T-helper 1 cell treated with Interleukin-12 subunit alpha and Interleukin-12 subunit beta and Interleukin-4 antibody, amounts not matched to agents 30 μg/mL and 1 μg/mL, for 36 hours (primary cell): ENCODE measurements around the gene CD163L1.

Source experiments
- H3K27ac Mint-ChIP-seq: one replicate; pipeline ENCODE4 v1.8.0; 2021; ENCODE audit warnings: mild to moderate bottlenecking, mixed read lengths
- H3K27me3 Mint-ChIP-seq: one replicate; pipeline ENCODE4 v1.8.0; 2021; ENCODE audit warnings: low read depth, mixed read lengths
- H3K36me3 Mint-ChIP-seq: one replicate; pipeline ENCODE4 v1.8.0; 2021; ENCODE audit warnings: low read depth, mixed read lengths
- H3K4me1 Mint-ChIP-seq: one replicate; pipeline ENCODE4 v1.8.0; 2021; ENCODE audit warnings: low read depth, mixed read lengths
- H3K4me3 Mint-ChIP-seq: one replicate; pipeline ENCODE4 v1.8.0; 2021; ENCODE audit warnings: mild to moderate bottlenecking, moderate library complexity, mixed read lengths
- H3K9me3 Mint-ChIP-seq: one replicate; pipeline ENCODE4 v1.8.0; 2021; ENCODE audit warnings: mixed read lengths

Gene CD163L1

GRCh38 chr12:7444076-7444475, at the start of gene CD163L1:
CD163L1 (minus strand) TSS chr12:7444153; CDS start chr12:7444127, 26 bp downstream.
- Mint-ChIP-seq H3K27me3 (peaks cover 53% of the 10 kb centered on the region), H3K27ac (no peak within 1 kb of the TSS), H3K4me1 (peaks cover 3% of the 10 kb centered on the region), H3K36me3 (no peaks in the 10 kb centered on the region), H3K4me3 (no peak within 1 kb of the TSS), H3K9me3 (peaks cover 5% of the 10 kb centered on the region)

- H3K9me3 Mint-ChIP-seq: no peaks in the 10 kb centered on the region
- H3K4me1 Mint-ChIP-seq: no peaks in the 10 kb centered on the region
- no peak overlapping the region for H3K4me3 Mint-ChIP-seq
- H3K27me3 Mint-ChIP-seq: peaks cover 5% of the 10 kb centered on the region
- H3K36me3 Mint-ChIP-seq: no peaks in the 10 kb centered on the region
- H3K27ac Mint-ChIP-seq: no peak overlapping the region
Observed at GRCh38 chr12:7493006-7493405, 49.1 kb upstream of the CD163L1 start.

GRCh38 chr12:7486512-7486911, 42.6 kb upstream of the CD163L1 start:
- Mint-ChIP-seq H3K4me1 (no peaks in the 10 kb centered on the region), H3K36me3 (no peaks in the 10 kb centered on the region), H3K27ac (no peak overlapping the region)

GRCh38 chr12:7485095-7485494, 41.1 kb upstream of the CD163L1 start:
- Mint-ChIP-seq H3K9me3 (no peaks in the 10 kb centered on the region), H3K27ac (no peak overlapping the region), H3K4me3 (no peak overlapping the region), H3K27me3 (no peaks in the 10 kb centered on the region), H3K4me1 (no peaks in the 10 kb centered on the region), H3K36me3 (no peaks in the 10 kb centered on the region)

More at GRCh38 chr12:7486512-7486911, 42.6 kb upstream of the CD163L1 start:
- H3K27me3 Mint-ChIP-seq: no peaks in the 10 kb centered on the region
- H3K4me3 Mint-ChIP-seq: no peak overlapping the region
- no peaks in the 10 kb centered on the region for H3K9me3 Mint-ChIP-seq

GRCh38 chr12:7483343-7483742, 39.4 kb upstream of the CD163L1 start:
- no peaks in the 10 kb centered on the region for H3K4me1 Mint-ChIP-seq
- H3K27me3 Mint-ChIP-seq: no peaks in the 10 kb centered on the region
- H3K4me3 Mint-ChIP-seq: no peak overlapping the region

GRCh38 chr12:7479771-7480170, 35.8 kb upstream of the CD163L1 start:
- Mint-ChIP-seq H3K36me3 (no peaks in the 10 kb centered on the region), H3K27me3 (peaks cover 3% of the 10 kb centered on the region), H3K27ac (no peak overlapping the region), H3K9me3 (no peaks in the 10 kb centered on the region), H3K4me1 (no peaks in the 10 kb centered on the region), H3K4me3 (no peak overlapping the region)

More at GRCh38 chr12:7483343-7483742, 39.4 kb upstream of the CD163L1 start:
- no peak overlapping the region for H3K27ac Mint-ChIP-seq
- no peaks in the 10 kb centered on the region for H3K36me3 Mint-ChIP-seq
- no peaks in the 10 kb centered on the region for H3K9me3 Mint-ChIP-seq

GRCh38 chr12:7472060-7472459, 28.1 kb upstream of the CD163L1 start:
- Mint-ChIP-seq H3K27me3 (peaks cover 10% of the 10 kb centered on the region), H3K27ac (no peak overlapping the region), H3K4me1 (no peaks in the 10 kb centered on the region)

GRCh38 chr12:7460375-7461259, 16.7 kb upstream of the CD163L1 start:
- H3K36me3 Mint-ChIP-seq: no peaks in the 10 kb centered on the region
- H3K4me3 Mint-ChIP-seq: no peak overlapping the region
- no peaks in the 10 kb centered on the region for H3K4me1 Mint-ChIP-seq
- H3K27ac Mint-ChIP-seq: no peak overlapping the region
- H3K27me3 Mint-ChIP-seq: peaks cover 2% of the 10 kb centered on the region
- no peaks in the 10 kb centered on the region for H3K9me3 Mint-ChIP-seq

More at GRCh38 chr12:7472060-7472459, 28.1 kb upstream of the CD163L1 start:
- Mint-ChIP-seq H3K9me3 (peaks cover 3% of the 10 kb centered on the region), H3K4me3 (no peak overlapping the region), H3K36me3 (no peaks in the 10 kb centered on the region)

GRCh38 chr12:7459973-7460372, 16.0 kb upstream of the CD163L1 start:
- Mint-ChIP-seq H3K4me1 (no peaks in the 10 kb centered on the region), H3K27ac (no peak overlapping the region), H3K4me3 (no peak overlapping the region), H3K36me3 (no peaks in the 10 kb centered on the region), H3K27me3 (no peaks in the 10 kb centered on the region), H3K9me3 (no peaks in the 10 kb centered on the region)

- Mint-ChIP-seq H3K4me1 (no peaks in the 10 kb centered on the region), H3K27me3 (peaks cover 13% of the 10 kb centered on the region), H3K27ac (no peak overlapping the region), H3K4me3 (no peak overlapping the region), H3K36me3 (no peaks in the 10 kb centered on the region), H3K9me3 (no peaks in the 10 kb centered on the region)
Observed at GRCh38 chr12:7451756-7452155, 7.8 kb upstream of the CD163L1 start.

GRCh38 chr12:7450667-7451066, 6.7 kb upstream of the CD163L1 start:
- no peaks in the 10 kb centered on the region for H3K9me3 Mint-ChIP-seq
- H3K4me3 Mint-ChIP-seq: no peak overlapping the region
- H3K36me3 Mint-ChIP-seq: no peaks in the 10 kb centered on the region
- H3K4me1 Mint-ChIP-seq: no peaks in the 10 kb centered on the region
- H3K27ac Mint-ChIP-seq: no peak overlapping the region
- H3K27me3 Mint-ChIP-seq: peaks cover 15% of the 10 kb centered on the region

- no peak overlapping the region for H3K27ac Mint-ChIP-seq
- H3K36me3 Mint-ChIP-seq: no peaks in the 10 kb centered on the region
Observed at GRCh38 chr12:7448099-7448498, 4.1 kb upstream of the CD163L1 start.

GRCh38 chr12:7444537-7444936, 584 bp upstream of the CD163L1 start:
- H3K27me3 Mint-ChIP-seq: peaks cover 49% of the 10 kb centered on the region
- H3K36me3 Mint-ChIP-seq: no peaks in the 10 kb centered on the region
- H3K4me1 Mint-ChIP-seq: peaks cover 3% of the 10 kb centered on the region
- H3K4me3 Mint-ChIP-seq: no peak overlapping the region
- H3K27ac Mint-ChIP-seq: no peak overlapping the region
- peaks cover 3% of the 10 kb centered on the region for H3K9me3 Mint-ChIP-seq

More at GRCh38 chr12:7448099-7448498, 4.1 kb upstream of the CD163L1 start:
- H3K4me3 Mint-ChIP-seq: no peak overlapping the region
- peaks cover 22% of the 10 kb centered on the region for H3K27me3 Mint-ChIP-seq
- H3K9me3 Mint-ChIP-seq: no peaks in the 10 kb centered on the region
- no peaks in the 10 kb centered on the region for H3K4me1 Mint-ChIP-seq

- Mint-ChIP-seq H3K27me3 (peaks cover 54% of the 10 kb centered on the region), H3K36me3 (no peaks in the 10 kb centered on the region), H3K27ac (no peak overlapping the region), H3K4me3 (no peak overlapping the region), H3K4me1 (peaks cover 3% of the 10 kb centered on the region), H3K9me3 (peaks cover 5% of the 10 kb centered on the region)
Observed at GRCh38 chr12:7441216-7441615, 2.7 kb downstream of the CD163L1 start.
